Measurements from ENCODE around the gene LGALS9B. TPM values are rescaled to one million over a fixed set of nuclear protein-coding genes. Genes with fewer than 3 reads are reported as not detected.
"Not testable (repeated sequence)": the region's sequence is repeated elsewhere in the genome, so short reads cannot be mapped to it uniquely, and the experiment has no call there.

LGALS9B gene
- total and polyA plus RNA-seq, 4 donors, result not detected

GRCh38 chr17:20444581-20445236 lies 22.6 kb downstream of the LGALS9B start:
- H3K27ac ChIP-seq (ENCODE audit: low read depth in 1 of 2, low read length in 2 of 2); H3K9me3 ChIP-seq (ENCODE audit: control insufficient read depth in 4 of 4, low read length in 3 of 4); DNase-seq (ENCODE audit: low spot score); H3K4me3 ChIP-seq (ENCODE audit: low read depth in 1 of 3, low read length in 3 of 3); H3K4me1 ChIP-seq (ENCODE audit: control insufficient read depth in 4 of 4, insufficient read depth in 4 of 4, low read length in 3 of 4); H3K27me3 ChIP-seq (ENCODE audit: control insufficient read depth in 4 of 4, insufficient read depth in 4 of 4, low read length in 3 of 4); H3K36me3 ChIP-seq (ENCODE audit: control insufficient read depth in 4 of 4, insufficient read depth in 3 of 4, low read depth in 1 of 4, low read length in 3 of 4); H3K9ac ChIP-seq (ENCODE audit: low read depth in 1 of 2, low read length in 2 of 2): not testable (repeated sequence)
- 65% methylated on average over 4 of the region's 8 CpGs for WGBS

DNA sequence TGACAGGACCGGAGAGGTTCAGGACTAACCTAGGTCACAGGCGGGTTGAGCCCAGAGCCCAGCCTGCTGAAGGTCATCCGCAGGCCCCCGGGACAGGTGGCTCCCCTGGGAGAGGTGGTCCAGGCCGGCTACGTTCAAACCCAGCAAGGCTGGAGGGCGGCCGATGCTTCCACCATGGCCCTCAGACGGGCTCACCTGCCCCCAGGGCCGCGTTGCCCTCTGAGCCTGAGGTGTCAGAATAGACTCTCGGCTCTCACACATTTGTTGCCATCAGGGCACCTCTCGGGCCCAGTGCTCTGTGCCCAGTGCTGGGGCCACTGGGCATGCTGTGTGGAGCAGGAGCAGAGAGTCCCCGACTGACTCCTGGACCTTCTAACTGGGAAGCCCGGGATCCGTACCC lies 23.2 kb downstream of the LGALS9B start:
- H3K27me3 ChIP-seq (ENCODE audit: control insufficient read depth in 4 of 4, insufficient read depth in 4 of 4, low read length in 3 of 4); H3K4me1 ChIP-seq (ENCODE audit: control insufficient read depth in 4 of 4, insufficient read depth in 4 of 4, low read length in 3 of 4); H3K27ac ChIP-seq (ENCODE audit: low read depth in 1 of 2, low read length in 2 of 2); H3K4me3 ChIP-seq (ENCODE audit: low read depth in 1 of 3, low read length in 3 of 3); DNase-seq (ENCODE audit: low spot score); H3K9me3 ChIP-seq (ENCODE audit: control insufficient read depth in 4 of 4, low read length in 3 of 4); H3K36me3 ChIP-seq (ENCODE audit: control insufficient read depth in 4 of 4, insufficient read depth in 3 of 4, low read depth in 1 of 4, low read length in 3 of 4); H3K9ac ChIP-seq (ENCODE audit: low read depth in 1 of 2, low read length in 2 of 2): not testable (repeated sequence)
- 86% methylated on average over 15 of the region's 16 CpGs for WGBS

- 63% methylated on average over 2 of the region's 9 CpGs for WGBS
- not testable (repeated sequence) for H3K9me3 ChIP-seq (ENCODE audit: control insufficient read depth in 4 of 4, low read length in 3 of 4); H3K9ac ChIP-seq (ENCODE audit: low read depth in 1 of 2, low read length in 2 of 2); DNase-seq (ENCODE audit: low spot score); H3K27me3 ChIP-seq (ENCODE audit: control insufficient read depth in 4 of 4, insufficient read depth in 4 of 4, low read length in 3 of 4); H3K27ac ChIP-seq (ENCODE audit: low read depth in 1 of 2, low read length in 2 of 2); H3K36me3 ChIP-seq (ENCODE audit: control insufficient read depth in 4 of 4, insufficient read depth in 3 of 4, low read depth in 1 of 4, low read length in 3 of 4); H3K4me3 ChIP-seq (ENCODE audit: low read depth in 1 of 3, low read length in 3 of 3); H3K4me1 ChIP-seq (ENCODE audit: control insufficient read depth in 4 of 4, insufficient read depth in 4 of 4, low read length in 3 of 4)
Observed at GRCh38 chr17:20443632-20444031, 23.7 kb downstream of the LGALS9B start.

DNA sequence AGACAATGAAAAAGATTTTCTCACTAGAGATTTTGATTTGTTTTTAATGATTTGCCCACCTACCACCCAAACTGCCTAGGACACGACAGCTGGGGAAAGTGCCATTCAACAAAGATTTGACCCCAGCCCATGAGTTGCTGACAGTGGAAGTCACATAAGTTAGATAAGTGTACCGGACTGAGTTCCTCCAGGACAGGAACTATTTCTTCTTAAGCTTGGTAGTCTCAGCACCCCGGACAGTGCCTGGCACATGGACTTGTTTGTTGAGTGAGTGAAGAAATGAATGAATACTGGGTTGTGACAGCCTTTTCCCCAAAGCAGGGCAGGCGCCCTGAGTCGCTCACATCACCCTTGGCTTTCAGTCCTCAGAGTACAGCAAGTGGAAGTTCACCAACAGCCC lies 26.7 kb downstream of the LGALS9B start:
- not testable (repeated sequence) for DNase-seq (ENCODE audit: low spot score); H3K27me3 ChIP-seq (ENCODE audit: control insufficient read depth in 4 of 4, insufficient read depth in 4 of 4, low read length in 3 of 4); H3K9ac ChIP-seq (ENCODE audit: low read depth in 1 of 2, low read length in 2 of 2); H3K9me3 ChIP-seq (ENCODE audit: control insufficient read depth in 4 of 4, low read length in 3 of 4); H3K4me1 ChIP-seq (ENCODE audit: control insufficient read depth in 4 of 4, insufficient read depth in 4 of 4, low read length in 3 of 4); H3K27ac ChIP-seq (ENCODE audit: low read depth in 1 of 2, low read length in 2 of 2); H3K36me3 ChIP-seq (ENCODE audit: control insufficient read depth in 4 of 4, insufficient read depth in 3 of 4, low read depth in 1 of 4, low read length in 3 of 4); H3K4me3 ChIP-seq (ENCODE audit: low read depth in 1 of 3, low read length in 3 of 3)
- 58% methylated on average over 3 of the region's 5 CpGs for WGBS

- H3K27me3 ChIP-seq (ENCODE audit: control insufficient read depth in 4 of 4, insufficient read depth in 4 of 4, low read length in 3 of 4); H3K4me1 ChIP-seq (ENCODE audit: control insufficient read depth in 4 of 4, insufficient read depth in 4 of 4, low read length in 3 of 4); H3K9me3 ChIP-seq (ENCODE audit: control insufficient read depth in 4 of 4, low read length in 3 of 4); H3K4me3 ChIP-seq (ENCODE audit: low read depth in 1 of 3, low read length in 3 of 3); H3K9ac ChIP-seq (ENCODE audit: low read depth in 1 of 2, low read length in 2 of 2); H3K36me3 ChIP-seq (ENCODE audit: control insufficient read depth in 4 of 4, insufficient read depth in 3 of 4, low read depth in 1 of 4, low read length in 3 of 4); DNase-seq (ENCODE audit: low spot score); H3K27ac ChIP-seq (ENCODE audit: low read depth in 1 of 2, low read length in 2 of 2): not testable (repeated sequence)
- 93% methylated on average over 3 of the region's 3 CpGs for WGBS
Observed at GRCh38 chr17:20435166-20435565, 32.2 kb downstream of the LGALS9B start.

GRCh38 chr17:20433382-20433781 lies 34.0 kb downstream of the LGALS9B start:
- DNase-seq (ENCODE audit: low spot score); H3K36me3 ChIP-seq (ENCODE audit: control insufficient read depth in 4 of 4, insufficient read depth in 3 of 4, low read depth in 1 of 4, low read length in 3 of 4); H3K4me1 ChIP-seq (ENCODE audit: control insufficient read depth in 4 of 4, insufficient read depth in 4 of 4, low read length in 3 of 4); H3K9me3 ChIP-seq (ENCODE audit: control insufficient read depth in 4 of 4, low read length in 3 of 4); H3K9ac ChIP-seq (ENCODE audit: low read depth in 1 of 2, low read length in 2 of 2); H3K27me3 ChIP-seq (ENCODE audit: control insufficient read depth in 4 of 4, insufficient read depth in 4 of 4, low read length in 3 of 4); H3K27ac ChIP-seq (ENCODE audit: low read depth in 1 of 2, low read length in 2 of 2); H3K4me3 ChIP-seq (ENCODE audit: low read depth in 1 of 3, low read length in 3 of 3): not testable (repeated sequence)
- WGBS, result 57% methylated on average over 8 of the region's 8 CpGs

DNA sequence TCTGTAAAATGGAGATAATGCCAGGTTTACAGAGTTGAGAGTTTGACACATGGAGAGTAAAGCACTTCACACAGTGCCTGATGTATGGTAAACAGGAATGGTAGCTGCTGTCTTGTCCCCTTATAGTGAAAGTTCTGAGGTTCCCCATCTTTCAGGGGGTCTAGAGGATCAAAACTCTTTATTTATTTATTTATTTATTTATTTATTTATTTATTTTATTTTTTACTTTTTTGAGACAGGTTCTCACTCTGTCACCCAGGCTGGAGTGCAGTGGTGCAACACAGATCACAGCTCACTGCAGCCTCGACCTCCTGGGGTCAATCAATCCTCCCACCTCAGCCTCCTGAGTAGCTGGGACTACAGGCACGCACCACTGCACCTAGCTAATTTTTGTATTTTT lies 40.1 kb downstream of the LGALS9B start:
- H3K4me1 ChIP-seq (ENCODE audit: control insufficient read depth in 4 of 4, insufficient read depth in 4 of 4, low read length in 3 of 4); H3K27ac ChIP-seq (ENCODE audit: low read depth in 1 of 2, low read length in 2 of 2); H3K9me3 ChIP-seq (ENCODE audit: control insufficient read depth in 4 of 4, low read length in 3 of 4); H3K36me3 ChIP-seq (ENCODE audit: control insufficient read depth in 4 of 4, insufficient read depth in 3 of 4, low read depth in 1 of 4, low read length in 3 of 4); DNase-seq (ENCODE audit: low spot score); H3K9ac ChIP-seq (ENCODE audit: low read depth in 1 of 2, low read length in 2 of 2); H3K27me3 ChIP-seq (ENCODE audit: control insufficient read depth in 4 of 4, insufficient read depth in 4 of 4, low read length in 3 of 4); H3K4me3 ChIP-seq (ENCODE audit: low read depth in 1 of 3, low read length in 3 of 3): not testable (repeated sequence)
- WGBS, result 90% methylated on average over 2 of the region's 2 CpGs

- H3K4me3 ChIP-seq (ENCODE audit: low read depth in 1 of 3, low read length in 3 of 3); H3K9me3 ChIP-seq (ENCODE audit: control insufficient read depth in 4 of 4, low read length in 3 of 4); H3K36me3 ChIP-seq (ENCODE audit: control insufficient read depth in 4 of 4, insufficient read depth in 3 of 4, low read depth in 1 of 4, low read length in 3 of 4); H3K27ac ChIP-seq (ENCODE audit: low read depth in 1 of 2, low read length in 2 of 2); H3K4me1 ChIP-seq (ENCODE audit: control insufficient read depth in 4 of 4, insufficient read depth in 4 of 4, low read length in 3 of 4); H3K9ac ChIP-seq (ENCODE audit: low read depth in 1 of 2, low read length in 2 of 2); H3K27me3 ChIP-seq (ENCODE audit: control insufficient read depth in 4 of 4, insufficient read depth in 4 of 4, low read length in 3 of 4); DNase-seq (ENCODE audit: low spot score): not testable (repeated sequence)
- no CpG with 5 or more reads among the region's 5 CpGs for WGBS
Observed at GRCh38 chr17:20422826-20423225, 44.5 kb downstream of the LGALS9B start.

DNA sequence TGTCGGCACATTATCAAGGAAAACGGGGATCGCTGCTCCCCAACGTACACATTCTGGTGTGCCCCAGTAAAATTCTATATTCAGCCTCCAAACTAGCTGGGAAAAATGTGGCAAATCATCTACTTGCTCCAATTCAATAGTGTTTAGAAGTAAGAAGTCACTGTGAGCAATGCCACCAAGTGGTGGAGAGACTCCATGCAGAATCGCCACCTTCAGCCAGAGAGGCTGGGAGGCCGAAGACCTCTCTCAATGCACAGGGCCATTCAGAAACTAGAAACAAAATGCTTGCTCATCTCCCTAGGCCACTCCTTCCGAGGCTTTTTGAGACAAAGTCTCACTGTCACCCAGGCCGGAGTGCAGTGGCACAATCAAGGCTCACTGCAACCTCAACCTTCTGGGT lies 48.5 kb downstream of the LGALS9B start:
- 87% methylated on average over 7 of the region's 8 CpGs for WGBS
- H3K27me3 ChIP-seq (ENCODE audit: control insufficient read depth in 4 of 4, insufficient read depth in 4 of 4, low read length in 3 of 4); H3K27ac ChIP-seq (ENCODE audit: low read depth in 1 of 2, low read length in 2 of 2); H3K9ac ChIP-seq (ENCODE audit: low read depth in 1 of 2, low read length in 2 of 2); H3K36me3 ChIP-seq (ENCODE audit: control insufficient read depth in 4 of 4, insufficient read depth in 3 of 4, low read depth in 1 of 4, low read length in 3 of 4); H3K9me3 ChIP-seq (ENCODE audit: control insufficient read depth in 4 of 4, low read length in 3 of 4); H3K4me1 ChIP-seq (ENCODE audit: control insufficient read depth in 4 of 4, insufficient read depth in 4 of 4, low read length in 3 of 4); DNase-seq (ENCODE audit: low spot score); H3K4me3 ChIP-seq (ENCODE audit: low read depth in 1 of 3, low read length in 3 of 3): not testable (repeated sequence)
